ENCODE results near the gene HTT.
"Not testable (repeated sequence)": the region's sequence is repeated elsewhere in the genome, so short reads cannot be mapped to it uniquely, and the experiment has no call there.

Gene HTT

DNA sequence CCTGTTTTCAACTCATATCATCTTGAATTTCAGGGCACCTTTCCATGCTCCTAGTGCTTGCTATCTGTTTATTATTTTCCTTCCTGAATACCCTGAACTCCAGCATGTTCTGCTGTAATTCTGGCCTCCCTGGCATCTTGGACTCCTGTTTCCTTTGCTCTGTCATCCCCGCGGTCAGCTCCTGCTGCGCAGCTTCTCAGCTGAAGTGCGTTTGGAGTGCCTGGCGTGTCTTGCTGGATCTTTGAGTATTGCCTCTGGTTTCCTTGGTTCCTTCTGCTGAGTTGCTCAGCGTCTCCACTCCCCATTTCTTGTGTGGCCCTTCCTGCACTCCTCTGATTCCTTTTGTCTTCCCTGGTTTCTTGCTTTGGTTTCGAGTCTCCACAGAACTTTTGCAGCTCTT is 84.4 kb downstream of the HTT start:
- Histone ChIP-seq H3K27me3 (replicated peaks; ENCODE audit: control insufficient read depth, insufficient read depth, low read length) (no peaks in the 10 kb centered on the region), H3K36me3 (ENCODE audit: control insufficient read depth, insufficient read depth, low read length) (peaks cover 23% of the 10 kb centered on the region), H3K4me3 (replicated peaks; ENCODE audit: low read depth, low read length) (no peak overlapping the region)
- no peak for DNase-seq (ENCODE audit: extremely low read depth, insufficient read length)
- TF ChIP-seq, protein P1, sequence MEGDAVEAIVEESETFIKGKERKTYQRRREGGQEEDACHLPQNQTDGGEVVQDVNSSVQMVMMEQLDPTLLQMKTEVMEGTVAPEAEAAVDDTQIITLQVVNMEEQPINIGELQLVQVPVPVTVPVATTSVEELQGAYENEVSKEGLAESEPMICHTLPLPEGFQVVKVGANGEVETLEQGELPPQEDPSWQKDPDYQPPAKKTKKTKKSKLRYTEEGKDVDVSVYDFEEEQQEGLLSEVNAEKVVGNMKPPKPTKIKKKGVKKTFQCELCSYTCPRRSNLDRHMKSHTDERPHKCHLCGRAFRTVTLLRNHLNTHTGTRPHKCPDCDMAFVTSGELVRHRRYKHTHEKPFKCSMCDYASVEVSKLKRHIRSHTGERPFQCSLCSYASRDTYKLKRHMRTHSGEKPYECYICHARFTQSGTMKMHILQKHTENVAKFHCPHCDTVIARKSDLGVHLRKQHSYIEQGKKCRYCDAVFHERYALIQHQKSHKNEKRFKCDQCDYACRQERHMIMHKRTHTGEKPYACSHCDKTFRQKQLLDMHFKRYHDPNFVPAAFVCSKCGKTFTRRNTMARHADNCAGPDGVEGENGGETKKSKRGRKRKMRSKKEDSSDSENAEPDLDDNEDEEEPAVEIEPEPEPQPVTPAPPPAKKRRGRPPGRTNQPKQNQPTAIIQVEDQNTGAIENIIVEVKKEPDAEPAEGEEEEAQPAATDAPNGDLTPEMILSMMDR (IDR thresholded peaks at IDR 0.05; ENCODE audit: insufficient read depth, low read length, poor library complexity, severe bottlenecking): no peak

DNA sequence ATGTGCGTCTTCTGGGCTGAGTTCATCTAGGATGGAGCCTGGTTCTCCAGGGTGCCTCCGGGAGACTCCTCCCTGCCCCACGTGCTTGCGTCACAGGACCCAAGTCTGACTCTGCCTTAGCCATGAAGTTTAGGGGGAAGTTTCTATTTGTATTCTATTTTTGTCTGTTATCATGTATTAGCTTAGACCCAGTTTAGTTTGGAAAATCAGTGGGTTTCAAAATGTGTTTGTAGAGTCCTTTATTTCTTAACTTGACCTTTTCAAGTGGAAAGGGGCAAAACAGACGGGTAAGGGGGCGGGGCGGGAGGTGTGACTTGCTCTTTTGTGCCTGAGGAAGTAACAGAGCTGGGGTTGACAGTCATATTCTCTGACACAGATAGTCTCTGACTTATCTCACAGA is 86.0 kb downstream of the HTT start:
- TF ChIP-seq, protein P1 (IDR thresholded peaks at IDR 0.05; ENCODE audit: insufficient read depth, low read length, poor library complexity, severe bottlenecking): no peak
- no peak for DNase-seq (ENCODE audit: extremely low read depth, insufficient read length)
- Histone ChIP-seq H3K4me3 (replicated peaks; ENCODE audit: low read depth, low read length) (no peak overlapping the region), H3K27me3 (replicated peaks; ENCODE audit: control insufficient read depth, insufficient read depth, low read length) (no peaks in the 10 kb centered on the region), H3K36me3 (ENCODE audit: control insufficient read depth, insufficient read depth, low read length) (peaks cover 18% of the 10 kb centered on the region)

DNA sequence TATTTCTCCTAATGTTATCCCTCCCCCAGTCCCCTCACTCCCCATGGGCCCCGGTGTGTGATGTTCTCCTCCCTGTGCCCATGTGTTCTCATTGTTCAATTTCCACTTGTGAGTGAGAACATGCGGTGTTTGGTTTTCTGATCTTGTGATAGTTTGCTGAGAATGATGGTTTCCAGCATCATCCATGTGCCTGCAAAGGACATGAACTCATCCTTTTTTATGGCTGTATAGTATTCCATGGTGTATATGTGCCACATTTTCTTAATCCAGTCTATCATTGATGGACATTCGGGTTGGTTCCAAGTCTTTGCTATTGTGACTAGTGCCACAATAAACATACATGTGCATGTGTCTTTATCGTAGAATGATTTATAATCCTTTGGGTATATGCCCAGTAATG is 86.6 kb downstream of the HTT start:
- H3K36me3 ChIP-seq (ENCODE audit: control insufficient read depth, insufficient read depth, low read length): peaks cover 18% of the 10 kb centered on the region
- not testable (repeated sequence) for DNase-seq (ENCODE audit: extremely low read depth, insufficient read length); H3K4me3 ChIP-seq (replicated peaks; ENCODE audit: low read depth, low read length); H3K27me3 ChIP-seq (replicated peaks; ENCODE audit: control insufficient read depth, insufficient read depth, low read length)

DNA sequence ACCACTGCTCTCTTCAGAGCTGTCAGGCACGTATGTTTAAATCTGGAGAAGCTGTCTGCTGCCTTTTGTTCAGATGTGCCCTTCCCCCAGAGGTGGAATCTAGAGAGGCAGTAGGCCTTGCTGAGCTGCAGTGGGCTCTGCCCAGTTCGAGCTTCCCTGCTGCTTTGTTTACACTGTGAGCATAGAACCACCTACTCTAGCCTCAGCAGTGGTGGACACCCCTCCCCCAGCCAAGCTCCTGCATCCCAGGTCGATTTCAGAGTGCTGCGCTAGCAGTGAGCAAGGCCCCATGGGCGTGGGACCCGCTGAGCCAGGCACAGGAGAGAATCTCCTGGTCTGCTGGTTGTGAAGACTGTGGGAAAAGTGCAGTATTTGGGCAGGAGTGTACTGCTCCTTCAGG is 92.0 kb downstream of the HTT start:
- H3K36me3 ChIP-seq (ENCODE audit: control insufficient read depth, insufficient read depth, low read length); DNase-seq (ENCODE audit: extremely low read depth, insufficient read length); H3K4me3 ChIP-seq (replicated peaks; ENCODE audit: low read depth, low read length); H3K27me3 ChIP-seq (replicated peaks; ENCODE audit: control insufficient read depth, insufficient read depth, low read length): not testable (repeated sequence)

DNA sequence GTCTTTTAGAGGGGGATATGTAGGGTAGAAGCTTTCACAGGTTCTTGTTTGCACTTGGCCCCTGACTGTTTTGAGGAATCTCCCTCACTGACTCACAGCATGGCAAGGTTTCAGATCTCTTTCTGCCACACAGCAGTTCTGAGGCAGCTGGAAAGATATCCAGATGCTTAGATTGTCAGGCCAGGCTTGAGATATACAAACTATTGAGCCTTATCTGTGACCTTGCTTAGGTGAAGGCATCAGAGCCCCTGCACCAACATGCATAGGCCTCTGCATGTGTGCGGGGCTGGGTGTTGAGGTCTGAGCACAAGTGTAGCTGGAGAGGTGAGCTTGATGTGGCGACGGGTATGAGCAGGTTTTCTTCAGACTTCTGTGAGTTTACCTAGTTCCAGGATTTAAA is 93.5 kb downstream of the HTT start:
- TF ChIP-seq, protein P1 (IDR thresholded peaks at IDR 0.05; ENCODE audit: insufficient read depth, low read length, poor library complexity, severe bottlenecking): no peak
- H3K27me3 ChIP-seq (replicated peaks; ENCODE audit: control insufficient read depth, insufficient read depth, low read length): no peaks in the 10 kb centered on the region
- H3K4me3 ChIP-seq (replicated peaks; ENCODE audit: low read depth, low read length): no peak overlapping the region
- peaks cover 15% of the 10 kb centered on the region for H3K36me3 ChIP-seq (ENCODE audit: control insufficient read depth, insufficient read depth, low read length)
- DNase-seq (ENCODE audit: extremely low read depth, insufficient read length): no peak

DNA sequence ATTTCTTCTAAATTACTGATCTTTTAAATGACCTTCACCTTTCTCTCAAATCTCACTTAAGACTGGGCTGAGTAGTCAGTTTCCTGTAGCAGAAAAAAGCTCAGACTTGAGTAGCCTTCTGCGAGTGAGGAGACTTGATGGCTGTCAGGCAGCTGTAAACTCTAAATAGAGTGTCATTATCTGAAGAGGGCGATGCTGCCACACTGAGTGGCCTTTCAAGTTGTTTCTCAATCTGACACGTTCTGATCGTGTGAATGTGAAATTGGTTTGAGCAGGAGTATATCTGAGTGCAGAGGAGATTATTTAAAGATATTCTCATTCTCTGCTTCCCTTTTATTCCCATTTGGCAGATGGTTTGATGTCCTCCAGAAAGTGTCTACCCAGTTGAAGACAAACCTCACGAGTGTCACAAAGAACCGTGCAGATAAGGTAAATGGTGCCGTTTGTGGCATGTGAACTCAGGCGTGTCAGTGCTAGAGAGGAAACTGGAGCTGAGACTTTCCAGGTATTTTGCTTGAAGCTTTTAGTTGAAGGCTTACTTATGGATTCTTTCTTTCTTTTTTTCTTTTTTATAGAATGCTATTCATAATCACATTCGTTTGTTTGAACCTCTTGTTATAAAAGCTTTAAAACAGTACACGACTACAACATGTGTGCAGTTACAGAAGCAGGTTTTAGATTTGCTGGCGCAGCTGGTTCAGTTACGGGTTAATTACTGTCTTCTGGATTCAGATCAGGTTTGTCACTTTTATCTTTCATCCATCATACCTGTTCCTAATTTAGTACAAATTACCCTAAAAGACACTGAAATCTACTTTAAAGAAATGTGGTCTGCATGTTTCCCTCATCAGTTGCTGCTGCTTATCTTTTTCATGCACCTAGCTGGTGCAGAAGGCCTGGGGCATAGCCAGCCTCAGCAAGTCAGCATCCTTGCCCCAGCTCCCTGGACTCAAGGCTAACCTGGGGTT is 100.2 kb downstream of the HTT start:
- DNase-seq (ENCODE audit: extremely low read depth, insufficient read length): no peak
- Histone ChIP-seq H3K27me3 (replicated peaks; ENCODE audit: control insufficient read depth, insufficient read depth, low read length) (no peaks in the 10 kb centered on the region), H3K36me3 (ENCODE audit: control insufficient read depth, insufficient read depth, low read length) (peaks cover 32% of the 10 kb centered on the region), H3K4me3 (replicated peaks; ENCODE audit: low read depth, low read length) (no peak overlapping the region)
- TF ChIP-seq, protein P1 (IDR thresholded peaks at IDR 0.05; ENCODE audit: insufficient read depth, low read length, poor library complexity, severe bottlenecking): no peak
